HepG2 (cell line): Measurements from ENCODE around the gene TAF12. TPM values are rescaled to one million over a fixed set of nuclear protein-coding genes. Genes with fewer than 3 reads are reported as not detected.
A peak's percentile ranks its signal among the peaks of the same experiment; 100 is the strongest.

Source experiments
- ASH2L ChIP-seq: fragments of 300-600, 200-600 bp; sonication (generic); IDR thresholded peaks from 2 replicates; pipeline ENCODE4 v1.7.0; 2017; ENCODE audit warnings: low read depth, mild to moderate bottlenecking, moderate library complexity, mixed read lengths, low read length; ENCODE audit not compliant: insufficient read length
- BORCS8-MEF2B ChIP-seq: sonication (generic); formaldehyde crosslinking; IDR thresholded peaks from 2 replicates; pipeline ENCODE4 v1.8.0; 2022; ENCODE audit warnings: mild to moderate bottlenecking, missing genetic modification reagents
- E2F1 ChIP-seq: sonication (generic); formaldehyde crosslinking; IDR thresholded peaks from 2 replicates; pipeline ENCODE4 v1.5.0; 2020; ENCODE audit warnings: missing genetic modification reagents
- E2F5 ChIP-seq: sonication (generic); formaldehyde crosslinking; conservative IDR thresholded peaks from 2 replicates; pipeline ENCODE4 v1.4.0; 2020; ENCODE audit warnings: missing genetic modification reagents
- GPN1 ChIP-seq: sonication (generic); formaldehyde crosslinking; IDR thresholded peaks from 2 replicates; pipeline ENCODE4 v1.5.1; 2020; ENCODE audit warnings: missing genetic modification reagents, borderline replicate concordance
- HNRNPH1 ChIP-seq: fragments of 200-400 bp; formaldehyde crosslinking; optimal IDR thresholded peaks from 2 replicates; pipeline ENCODE3; 2017; ENCODE audit warnings: mild to moderate bottlenecking, low read depth, low read length
- KLF6 ChIP-seq: IDR thresholded peaks from 2 replicates; pipeline ENCODE4 v1.8.0; 2016; ENCODE audit warnings: missing biosample characterization, missing genetic modification reagents
- MIXL1 ChIP-seq: IDR thresholded peaks from 2 replicates; pipeline ENCODE4 v1.6.1; 2016
- MXD4 ChIP-seq: IDR thresholded peaks from 2 replicates; pipeline ENCODE4 v1.6.1; 2016; ENCODE audit warnings: mild to moderate bottlenecking, missing biosample characterization, missing genetic modification reagents
- NONO ChIP-seq, 2 experiments: fragments of 450-650 bp in 1 of 2; sonication (generic) in 1 of 2; formaldehyde crosslinking in 1 of 2; IDR thresholded peaks in 1 of 2; conservative IDR thresholded peaks in 1 of 2; 2 replicates each; pipeline versions ENCODE4 v1.6.1 to v1.8.0; 2017 to 2022; ENCODE audit warnings: mild to moderate bottlenecking in 1 of 2, missing genetic modification reagents in 1 of 2, moderate library complexity in 1 of 2
- RAD51 ChIP-seq: fragments of 450-650 bp; IDR thresholded peaks from 2 replicates; pipeline ENCODE4 v1.6.1; 2016; ENCODE audit warnings: borderline replicate concordance
- RBM39 ChIP-seq: fragments of 200-400 bp; formaldehyde crosslinking; IDR thresholded peaks from one replicate; pipeline ENCODE4 v1.6.1; 2018; ENCODE audit warnings: antibody characterized with exemption, mild to moderate bottlenecking, low read depth, low read length; ENCODE audit not compliant: poor library complexity, severe bottlenecking
- TARDBP ChIP-seq: sonication (generic); formaldehyde crosslinking; IDR thresholded peaks from 2 replicates; pipeline ENCODE4 v1.8.0; 2022; ENCODE audit warnings: mild to moderate bottlenecking, missing genetic modification reagents
- U2AF2 ChIP-seq: fragments of 200-400 bp; formaldehyde crosslinking; IDR thresholded peaks from 2 replicates; pipeline ENCODE4 v1.6.1; 2017; ENCODE audit warnings: low read depth, mild to moderate bottlenecking, low read length
- ZHX1 ChIP-seq: sonication (generic); formaldehyde crosslinking; IDR thresholded peaks from 2 replicates; pipeline ENCODE4 v1.8.1; 2022; ENCODE audit warnings: low read depth, mild to moderate bottlenecking, missing genetic modification reagents
- ZNF230 ChIP-seq: sonication (generic); formaldehyde crosslinking; IDR thresholded peaks from 2 replicates; pipeline ENCODE4 v1.4.0; 2020; ENCODE audit warnings: mild to moderate bottlenecking, missing genetic modification reagents
- ZNF343 ChIP-seq: sonication (generic); formaldehyde crosslinking; IDR thresholded peaks from 2 replicates; pipeline ENCODE4 v1.4.0; 2020; ENCODE audit warnings: mild to moderate bottlenecking, missing genetic modification reagents
- ZNF354B ChIP-seq: sonication (generic); formaldehyde crosslinking; IDR thresholded peaks from 2 replicates; pipeline ENCODE4 v1.8.0; 2022; ENCODE audit warnings: mild to moderate bottlenecking, missing genetic modification reagents
- ZNF501 ChIP-seq: sonication (generic); formaldehyde crosslinking; IDR thresholded peaks from 2 replicates; pipeline ENCODE4 v1.5.1; 2020; ENCODE audit warnings: mild to moderate bottlenecking, moderate library complexity, missing genetic modification reagents
- ZNF607 ChIP-seq: sonication (generic); formaldehyde crosslinking; IDR thresholded peaks from 2 replicates; pipeline ENCODE4 v1.5.1; 2020; ENCODE audit warnings: missing genetic modification reagents, mild to moderate bottlenecking, borderline replicate concordance
- ZNF75D ChIP-seq: sonication (generic); formaldehyde crosslinking; IDR thresholded peaks from 2 replicates; pipeline ENCODE4 v1.8.1; 2023; ENCODE audit warnings: missing genetic modification reagents, mild to moderate bottlenecking, borderline replicate concordance
- ZSCAN30 ChIP-seq: sonication (generic); formaldehyde crosslinking; IDR thresholded peaks from 2 replicates; pipeline ENCODE4 v1.5.0; 2020; ENCODE audit warnings: mild to moderate bottlenecking, missing genetic modification reagents
- polyA plus RNA-seq, 8 experiments: library from polyadenylated mRNA; depleted of rRNA in 3 of 8; stranded (reverse) in 7 of 8; unstranded in 1 of 8; fragments of >200 nt; fragmentation: Illumina TruSeq in 4 of 8; extraction: Trizol in 4 of 8; gene quantifications; 2 replicates each; pipeline versions ENCODE4 v1.2.1 to v1.2.3, GENCODE V29; 2011 to 2016; ENCODE audit warnings: low read depth in 4 of 8, missing spikeins in 1 of 8, mixed read lengths in 1 of 8; ENCODE audit not compliant: insufficient read depth in 1 of 8
- total RNA-seq, 5 experiments: library from RNA; depleted of rRNA; stranded (reverse); fragments of >200 nt; fragmentation: Illumina TruSeq; extraction: Trizol; gene quantifications; 2 replicates each; pipeline ENCODE4 v1.2.3, GENCODE V29; 2016; ENCODE audit warnings: low read depth in 1 of 5

TAF12 gene
- total and polyA plus RNA-seq, 2 of the 13 experiments (the other 11 are each of a cell fraction or from before 2014, with no cell fraction given): 16.3 to 17.1 TPM

- peak; percentile 92 for TF ChIP-seq ZNF607 (CRISPR knock-in tag)
- peak; percentile 97 for TF ChIP-seq ZNF501 (CRISPR knock-in tag)
- no peak for TF ChIP-seq HNRNPH1
- TF ChIP-seq U2AF2: no peak
- TF ChIP-seq KLF6 (CRISPR knock-in tag): peak; percentile 79
- peak; percentile 100 for TF ChIP-seq ZNF343
- TF ChIP-seq BORCS8-MEF2B: peak; percentile 72; the same call in 1 of the 2 replicates
- peak; percentile 73 for TF ChIP-seq ASH2L
- TF ChIP-seq ZSCAN30: peak; percentile 81; the same call in 1 of the 2 replicates
- TF ChIP-seq RAD51: no peak
- TF ChIP-seq ZNF354B (CRISPR knock-in tag): no peak
- TF ChIP-seq E2F5 (CRISPR knock-in tag): no peak
- peak; percentile 58; the same call in 1 of the 2 replicates for TF ChIP-seq GPN1 (CRISPR knock-in tag)
- TF ChIP-seq E2F1 (CRISPR knock-in tag): peak; percentile 81
- no peak for TF ChIP-seq NONO (IDR thresholded peaks at IDR 0.05)
- peak; percentile 95 for TF ChIP-seq NONO (CRISPR knock-in tag; conservative IDR thresholded peaks at IDR 0.05)
- TF ChIP-seq ZNF75D (CRISPR knock-in tag): no peak
- peak; percentile 55; the same call in 1 of the 2 replicates for TF ChIP-seq ZNF230 (CRISPR knock-in tag)
- peak; percentile 50; the same call in 1 of the 2 replicates for TF ChIP-seq MIXL1 (CRISPR knock-in tag)
- peak; percentile 67 for TF ChIP-seq RBM39
- TF ChIP-seq MXD4 (CRISPR knock-in tag): 0 out of 2 replicates have a peak, but pooled peaks have one; percentile 89
- TF ChIP-seq ZHX1 (CRISPR knock-in tag): peak; percentile 83; the same call in 1 of the 2 replicates
- TF ChIP-seq TARDBP: peak; percentile 73; the same call in 1 of the 2 replicates
These were observed at the start of gene TAF12 (continued) for GRCh38 chr1:28642847-28643635.
